Large intestine (tissue), 12 donors: ENCODE data around the gene IFTAP. TPM values are rescaled to one million over a fixed set of nuclear protein-coding genes. Genes with fewer than 3 reads are reported as not detected.
"Not testable (repeated sequence)": the region's sequence is repeated elsewhere in the genome, so short reads cannot be mapped to it uniquely, and the experiment has no call there.

Source experiments
- DNase-seq, 2 donors: peaks; one replicate each; pipeline versions ENCODE4 v3.0.0 to v3.0.0-alpha.2; 2013
- H3K27ac ChIP-seq: one replicate; pipeline ENCODE4 v1.5.1; 2013; ENCODE audit warnings: low read length
- H3K27me3 ChIP-seq: 2 replicates; pipeline ENCODE4 v1.6.1; 2013; ENCODE audit warnings: low read length; ENCODE audit not compliant: control insufficient read depth, insufficient read depth
- H3K36me3 ChIP-seq: 2 replicates; pipeline ENCODE4 v1.6.1; 2013; ENCODE audit warnings: low read length; ENCODE audit not compliant: control insufficient read depth, insufficient read depth
- H3K4me1 ChIP-seq: one replicate; pipeline ENCODE4 v1.6.1; 2013; ENCODE audit warnings: low read length; ENCODE audit not compliant: control insufficient read depth, insufficient read depth
- H3K4me3 ChIP-seq: one replicate; pipeline ENCODE4 v1.5.1; 2013; ENCODE audit warnings: low read length
- H3K9me3 ChIP-seq: one replicate; pipeline ENCODE4 v1.6.1; 2013; ENCODE audit warnings: mild to moderate bottlenecking, low read depth, low read length, moderate library complexity; ENCODE audit not compliant: control insufficient read depth
- WGBS: methylation state at CpG from one replicate; pipeline ENCODE4 v1.1.5; 2013; ENCODE audit warnings: low lambda C conversion rate; ENCODE audit not compliant: insufficient coverage; 5-methylcytosine and 5-hydroxymethylcytosine counted together
- long read RNA-seq, 11 donors: transcript quantifications; one replicate each; lab custom pipeline, GENCODE V29; 2026
- polyA plus RNA-seq: library from polyadenylated mRNA; unstranded; fragments of 120-200 nt; gene quantifications from one replicate; pipeline ENCODE4 v1.2.1, GENCODE V29; 2013

IFTAP gene, protein sequence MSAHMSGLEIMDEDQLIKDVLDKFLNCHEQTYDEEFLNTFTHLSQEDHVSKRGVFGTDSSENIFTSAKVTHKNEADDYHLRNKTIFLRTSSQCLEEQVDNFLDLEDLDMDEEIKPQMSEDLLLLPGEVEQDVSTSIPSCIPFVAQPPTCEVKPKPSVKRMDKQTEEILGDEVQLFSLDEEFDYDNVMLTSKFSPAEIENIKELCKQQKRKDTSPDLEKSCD
- polyA plus RNA-seq: 27.2 TPM
- long read RNA-seq, donor 1, partial matches to known transcripts: 0 of 8 reads
- long read RNA-seq, donor 1, other reads (novel, unspliced or antisense): 0 of 8 reads
- long read RNA-seq, donor 2, transcript C11orf74-201 (6 exons, 863 nt): major isoform, 5 of 13 reads
- long read RNA-seq, donor 2, partial matches to known transcripts: 0 of 13 reads
- long read RNA-seq, donor 2, other reads (novel, unspliced or antisense): 0 of 13 reads
- long read RNA-seq, donor 3: 0 reads
- long read RNA-seq, donor 4, partial matches to known transcripts: 0 of 1 reads
- long read RNA-seq, donor 4, other reads (novel, unspliced or antisense): 0 of 1 reads
- long read RNA-seq, donor 5, transcript C11orf74-201 (6 exons, 863 nt): major isoform, 6 of 13 reads
- long read RNA-seq, donor 5, transcript C11orf74-208 (6 exons, 694 nt): minor isoform, 5 of 13 reads
- long read RNA-seq, donor 5, partial matches to known transcripts: 0 of 13 reads
- long read RNA-seq, donor 5, other reads (novel, unspliced or antisense): 0 of 13 reads
- long read RNA-seq, donor 6, transcript C11orf74-201 (6 exons, 863 nt): major isoform, 7 of 14 reads
- long read RNA-seq, donor 6, partial matches to known transcripts: 0 of 14 reads
- long read RNA-seq, donor 6, other reads (novel, unspliced or antisense): 0 of 14 reads
- long read RNA-seq, donor 7, partial matches to known transcripts: 0 of 8 reads
- long read RNA-seq, donor 7, other reads (novel, unspliced or antisense): 0 of 8 reads
- long read RNA-seq, donor 8, transcript C11orf74-201 (6 exons, 863 nt): major isoform, 9 of 15 reads
- long read RNA-seq, donor 8, partial matches to known transcripts: 0 of 15 reads
- long read RNA-seq, donor 8, other reads (novel, unspliced or antisense): 0 of 15 reads
- long read RNA-seq, donor 9, transcript C11orf74-208 (6 exons, 694 nt): minor isoform, 8 of 22 reads
- long read RNA-seq, donor 9, transcript C11orf74-201 (6 exons, 863 nt): major isoform, 9 of 22 reads
- long read RNA-seq, donor 9, partial matches to known transcripts: 0 of 22 reads
- long read RNA-seq, donor 9, other reads (novel, unspliced or antisense): 0 of 22 reads
- long read RNA-seq, donor 10, transcript C11orf74-201 (6 exons, 863 nt): major isoform, 8 of 17 reads
- long read RNA-seq, donor 10, transcript C11orf74-208 (6 exons, 694 nt): minor isoform, 5 of 17 reads
- long read RNA-seq, donor 10, partial matches to known transcripts: 0 of 17 reads
- long read RNA-seq, donor 10, other reads (novel, unspliced or antisense): 0 of 17 reads
- long read RNA-seq, donor 11, partial matches to known transcripts: 0 of 10 reads
- long read RNA-seq, donor 11, other reads (novel, unspliced or antisense): 0 of 10 reads

DNA sequence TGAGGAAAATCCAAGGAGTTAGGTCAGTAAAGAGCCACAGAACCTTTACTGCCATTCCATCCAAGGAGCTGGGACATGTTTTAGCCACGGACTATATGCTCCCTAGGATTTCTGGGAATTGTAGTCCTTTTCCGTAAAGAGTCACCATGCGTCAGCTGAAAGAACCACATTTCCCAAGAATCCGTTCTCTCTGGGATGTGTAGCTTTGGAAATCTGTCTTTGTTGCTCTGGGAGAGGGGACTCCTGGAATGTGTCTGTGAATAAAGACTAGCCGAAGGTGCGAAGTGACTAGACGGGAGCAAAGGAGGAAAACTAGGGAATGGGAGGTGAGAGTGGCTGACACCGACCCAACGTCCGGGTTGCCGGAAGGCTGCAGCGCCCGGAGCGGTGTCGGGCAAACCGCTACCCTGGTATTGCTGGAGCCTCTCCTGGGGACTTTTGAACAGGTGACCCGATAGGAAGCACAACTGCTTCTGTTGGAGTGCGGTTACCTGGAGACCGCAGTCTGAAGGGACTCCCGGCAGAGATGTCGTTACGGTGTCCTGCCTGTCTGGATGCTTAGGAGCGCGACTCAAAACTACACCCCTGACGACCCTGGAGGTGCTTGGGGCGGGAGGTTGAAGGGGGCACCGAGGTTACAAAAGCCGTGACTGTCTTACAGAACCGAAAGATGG, at the start of gene IFTAP:
Gene IFTAP (plus strand): TSS at position 187 of the 674 bp plus-strand sequence. CDS start 15,602 bp downstream, outside the sequence.
- no peaks in the 10 kb centered on the region for H3K9me3 ChIP-seq
- DNase-seq: peak; percentile 86 to 95
- 0% methylated on average over 1 of the region's 29 CpGs for WGBS
- peak within 1 kb of the TSS; percentile 6 for H3K27ac ChIP-seq
- no peaks in the 10 kb centered on the region for H3K4me1 ChIP-seq
- H3K36me3 ChIP-seq: no peaks in the 10 kb centered on the region
- H3K4me3 ChIP-seq: peak within 1 kb of the TSS; percentile 64
- peaks cover 4% of the 10 kb centered on the region for H3K27me3 ChIP-seq

- Histone ChIP-seq H3K27ac (no peak overlapping the region), H3K9me3 (no peaks in the 10 kb centered on the region), H3K36me3 (no peaks in the 10 kb centered on the region), H3K4me3 (no peak overlapping the region), H3K4me1 (no peaks in the 10 kb centered on the region), H3K27me3 (no peaks in the 10 kb centered on the region)
- DNase-seq: peak in 1 of 2 donors; percentile 29
- no CpG with 5 or more reads among the region's 1 CpG for WGBS
Measured at GRCh38 chr11:36550385-36551115, 43.8 kb upstream of the IFTAP start.

GRCh38 chr11:36557390-36557789, 36.9 kb upstream of the IFTAP start:
- H3K36me3 ChIP-seq, H3K4me1 ChIP-seq, H3K9me3 ChIP-seq, H3K27me3 ChIP-seq, H3K27ac ChIP-seq, H3K4me3 ChIP-seq, DNase-seq: not testable (repeated sequence)
- WGBS: no CpG with 5 or more reads among the region's 17 CpGs

DNA sequence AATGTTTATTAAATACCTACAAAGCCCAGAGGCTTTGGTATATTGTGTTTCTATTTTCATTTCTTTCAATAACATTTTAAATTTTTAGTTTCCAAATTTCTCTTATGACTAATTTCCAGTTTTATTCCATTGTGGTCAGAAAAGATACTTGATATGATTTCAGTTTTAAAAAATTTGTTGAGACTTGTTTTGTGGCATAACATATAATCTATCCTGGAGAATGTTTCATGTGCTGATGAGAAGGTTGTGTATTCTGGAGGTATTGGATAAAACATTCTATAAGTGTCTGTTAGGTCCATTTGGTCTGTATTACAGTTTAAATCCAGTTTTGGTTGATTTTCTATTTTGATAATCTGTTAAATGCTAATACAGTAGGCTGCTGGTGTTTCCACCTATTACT, 36.3 kb upstream of the IFTAP start:
- DNase-seq: no peak
- H3K27me3 ChIP-seq: no peaks in the 10 kb centered on the region
- no peaks in the 10 kb centered on the region for H3K36me3 ChIP-seq
- peaks cover 7% of the 10 kb centered on the region for H3K9me3 ChIP-seq
- H3K4me3 ChIP-seq: no peak overlapping the region
- no peak overlapping the region for H3K27ac ChIP-seq
- no peaks in the 10 kb centered on the region for H3K4me1 ChIP-seq

GRCh38 chr11:36558571-36559413, 35.5 kb upstream of the IFTAP start:
- H3K9me3 ChIP-seq: peaks cover 7% of the 10 kb centered on the region

GRCh38 chr11:36564376-36565030, 29.8 kb upstream of the IFTAP start:
- Histone ChIP-seq H3K27ac (no peak overlapping the region), H3K9me3 (peaks cover 6% of the 10 kb centered on the region), H3K36me3 (no peaks in the 10 kb centered on the region), H3K4me3 (peak overlapping the region; percentile 17), H3K27me3 (no peaks in the 10 kb centered on the region), H3K4me1 (no peaks in the 10 kb centered on the region)
- WGBS: no CpG with 5 or more reads among the region's 15 CpGs
- peak; percentile 44 to 53 for DNase-seq

More at GRCh38 chr11:36558571-36559413, 35.5 kb upstream of the IFTAP start:
- Histone ChIP-seq H3K27me3 (no peaks in the 10 kb centered on the region), H3K4me1 (no peaks in the 10 kb centered on the region), H3K4me3 (no peak overlapping the region), H3K36me3 (no peaks in the 10 kb centered on the region), H3K27ac (no peak overlapping the region)
- WGBS: 56% methylated on average over 4 of the region's 4 CpGs
- no peak for DNase-seq

DNA sequence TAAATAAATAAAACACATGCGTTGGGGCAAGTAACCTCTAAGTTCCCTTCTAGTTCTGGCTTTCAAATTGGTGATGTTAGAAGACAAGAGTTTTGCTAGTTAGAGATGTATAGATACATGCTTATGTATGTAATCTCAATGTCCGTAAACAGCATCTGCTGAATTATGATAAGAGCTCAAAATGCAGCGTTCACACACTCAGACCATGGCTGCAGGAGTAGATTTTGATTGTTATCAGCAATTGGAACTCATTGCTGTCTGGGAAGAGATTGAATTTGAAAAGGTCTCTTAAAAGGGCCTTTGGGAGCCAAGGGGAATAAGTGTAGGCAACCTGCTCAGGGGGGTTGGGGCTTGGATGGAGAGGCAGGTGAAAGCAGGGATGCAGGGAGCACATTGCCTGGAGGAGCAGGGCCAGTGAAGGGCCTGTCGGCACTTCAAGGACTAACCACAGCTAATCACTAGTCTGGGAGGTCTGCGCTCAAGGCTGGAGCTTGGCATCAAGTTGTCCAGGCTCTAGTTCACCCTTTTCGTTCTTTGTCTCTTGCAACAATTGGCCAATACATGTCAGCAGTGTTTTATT, 29.2 kb upstream of the IFTAP start:
- no peak for DNase-seq
- Histone ChIP-seq H3K4me1 (no peaks in the 10 kb centered on the region), H3K9me3 (no peaks in the 10 kb centered on the region), H3K36me3 (no peaks in the 10 kb centered on the region), H3K27me3 (no peaks in the 10 kb centered on the region), H3K27ac (no peak overlapping the region), H3K4me3 (no peak overlapping the region)
- no CpG with 5 or more reads among the region's 6 CpGs for WGBS

GRCh38 chr11:36566407-36567053, 27.8 kb upstream of the IFTAP start:
- no peak for DNase-seq
- H3K27ac ChIP-seq: no peak overlapping the region
- no peaks in the 10 kb centered on the region for H3K27me3 ChIP-seq
- WGBS: no CpG with 5 or more reads among the region's 4 CpGs
- no peaks in the 10 kb centered on the region for H3K4me1 ChIP-seq
- H3K36me3 ChIP-seq: no peaks in the 10 kb centered on the region
- H3K9me3 ChIP-seq: no peaks in the 10 kb centered on the region
- no peak overlapping the region for H3K4me3 ChIP-seq
